Neutrophil (primary cell): ENCODE results near the gene TLNRD1.
A peak's percentile ranks its signal among the peaks of the same experiment; 100 is the strongest.

Experiments used
- H3K27ac ChIP-seq: fragments of 200-600 bp; sonication (generic); 2 replicates; pipeline ENCODE4 v1.5.1; 2016; ENCODE audit warnings: mild to moderate bottlenecking, moderate library complexity
- H3K27me3 ChIP-seq: fragments of 200-600 bp; sonication (generic); 2 replicates; pipeline ENCODE4 v1.6.0; 2016; ENCODE audit warnings: mild to moderate bottlenecking
- H3K36me3 ChIP-seq: fragments of 200-600 bp; sonication (generic); 2 replicates; pipeline ENCODE4 v1.5.1; 2017
- H3K4me1 ChIP-seq, 2 experiments: fragments of 200-600 bp in 1 of 2; sonication (generic) in 1 of 2; 1 replicate in 1 of 2; 2 replicates in 1 of 2; pipeline versions ENCODE4 v1.5.1 to v1.6.1; 2013 to 2016; ENCODE audit warnings: low read depth in 1 of 2, low read length in 1 of 2, mild to moderate bottlenecking in 1 of 2, moderate library complexity in 1 of 2; ENCODE audit not compliant: control insufficient read depth in 1 of 2, insufficient read depth in 1 of 2
- H3K4me3 ChIP-seq, 2 experiments: fragments of 200-600 bp in 1 of 2; sonication (generic) in 1 of 2; 1 replicate in 1 of 2; 2 replicates in 1 of 2; pipeline ENCODE4 v1.5.1; 2013 to 2016; ENCODE audit warnings: low read depth in 1 of 2, low read length in 1 of 2, mild to moderate bottlenecking in 1 of 2, moderate library complexity in 1 of 2
- H3K9me3 ChIP-seq: fragments of 200-600 bp; sonication (generic); 2 replicates; pipeline ENCODE4 v1.5.1; 2016
- CTCF ChIP-seq: fragments of 200-600 bp; sonication (generic); IDR thresholded peaks from 2 replicates; pipeline ENCODE4 v1.5.1; 2016; ENCODE audit warnings: antibody characterized with exemption

The TLNRD1 gene

GRCh38 chr15:80999623-81000036 is 1.1 kb upstream of the TLNRD1 start:
- H3K27ac ChIP-seq: peak overlapping the region; percentile 94
- peaks cover 15% of the 10 kb centered on the region for H3K36me3 ChIP-seq
- H3K27me3 ChIP-seq: no peaks in the 10 kb centered on the region
- no peaks in the 10 kb centered on the region for H3K9me3 ChIP-seq
- H3K4me3 ChIP-seq: peak overlapping the region; percentile 80 to 95
- H3K4me1 ChIP-seq: peaks cover 18 to 27% of the 10 kb centered on the region in 2 experiments
- TF ChIP-seq CTCF: no peak

- TF ChIP-seq CTCF: no peak
- H3K36me3 ChIP-seq: peaks cover 15% of the 10 kb centered on the region
- peak overlapping the region; percentile 80 to 95 for H3K4me3 ChIP-seq
- peak overlapping the region; percentile 94 for H3K27ac ChIP-seq
- H3K9me3 ChIP-seq: no peaks in the 10 kb centered on the region
- H3K27me3 ChIP-seq: no peaks in the 10 kb centered on the region
- peaks cover 18 to 27% of the 10 kb centered on the region in 2 experiments for H3K4me1 ChIP-seq
Measured at GRCh38 chr15:81000144-81000623, 539 bp upstream of the TLNRD1 start.

GRCh38 chr15:81001152-81002008 is 657 bp downstream of the TLNRD1 start:
- no peaks in the 10 kb centered on the region for H3K27me3 ChIP-seq
- H3K27ac ChIP-seq: peak overlapping the region; percentile 94
- no peak for TF ChIP-seq CTCF
- peak overlapping the region; percentile 80 to 95 for H3K4me3 ChIP-seq
- peaks cover 18 to 27% of the 10 kb centered on the region in 2 experiments for H3K4me1 ChIP-seq
- H3K9me3 ChIP-seq: no peaks in the 10 kb centered on the region
- H3K36me3 ChIP-seq: peaks cover 15% of the 10 kb centered on the region

GRCh38 chr15:81002009-81002330 is 1.2 kb downstream of the TLNRD1 start:
- Histone ChIP-seq H3K27ac (peak overlapping the region; percentile 94), H3K4me1 (peaks cover 18 to 27% of the 10 kb centered on the region in 2 experiments)
- TF ChIP-seq CTCF: no peak

GRCh38 chr15:81002331-81003096 is 1.8 kb downstream of the TLNRD1 start:
- H3K36me3 ChIP-seq: peaks cover 15% of the 10 kb centered on the region
- no peak for TF ChIP-seq CTCF
- H3K27me3 ChIP-seq: no peaks in the 10 kb centered on the region
- no peaks in the 10 kb centered on the region for H3K9me3 ChIP-seq
- peak overlapping the region; percentile 80 to 95 for H3K4me3 ChIP-seq
- H3K4me1 ChIP-seq: peaks cover 18 to 27% of the 10 kb centered on the region in 2 experiments
- H3K27ac ChIP-seq: peak overlapping the region; percentile 94

More at GRCh38 chr15:81002009-81002330, 1.2 kb downstream of the TLNRD1 start:
- Histone ChIP-seq H3K27me3 (no peaks in the 10 kb centered on the region), H3K4me3 (peak overlapping the region; percentile 80 to 95), H3K36me3 (peaks cover 15% of the 10 kb centered on the region), H3K9me3 (no peaks in the 10 kb centered on the region)
